Glomerular endothelial cell (primary cell): ENCODE measurements around the gene EIF4H. TPM values are rescaled to one million over a fixed set of nuclear protein-coding genes. Genes with fewer than 3 reads are reported as not detected.
"Not testable (repeated sequence)": the region's sequence is repeated elsewhere in the genome, so short reads cannot be mapped to it uniquely, and the experiment has no call there.

Experiments used
- DNase-seq: peaks from one replicate; pipeline ENCODE4 v3.0.0-alpha.2; 2011; ENCODE audit warnings: low read depth, low spot score; ENCODE audit errors: extremely low read depth
- total RNA-seq: library from RNA; depleted of rRNA; stranded (reverse); fragments of >200 nt; gene quantifications from 2 replicates; pipeline ENCODE4 v1.2.3, GENCODE V29; 2015

Gene EIF4H
- total RNA-seq, 1 donor from 2014 or later: 264 TPM

- no peak for DNase-seq
Measured at GRCh38 chr7:74197449-74198124, 23.4 kb downstream of the EIF4H start.

DNA sequence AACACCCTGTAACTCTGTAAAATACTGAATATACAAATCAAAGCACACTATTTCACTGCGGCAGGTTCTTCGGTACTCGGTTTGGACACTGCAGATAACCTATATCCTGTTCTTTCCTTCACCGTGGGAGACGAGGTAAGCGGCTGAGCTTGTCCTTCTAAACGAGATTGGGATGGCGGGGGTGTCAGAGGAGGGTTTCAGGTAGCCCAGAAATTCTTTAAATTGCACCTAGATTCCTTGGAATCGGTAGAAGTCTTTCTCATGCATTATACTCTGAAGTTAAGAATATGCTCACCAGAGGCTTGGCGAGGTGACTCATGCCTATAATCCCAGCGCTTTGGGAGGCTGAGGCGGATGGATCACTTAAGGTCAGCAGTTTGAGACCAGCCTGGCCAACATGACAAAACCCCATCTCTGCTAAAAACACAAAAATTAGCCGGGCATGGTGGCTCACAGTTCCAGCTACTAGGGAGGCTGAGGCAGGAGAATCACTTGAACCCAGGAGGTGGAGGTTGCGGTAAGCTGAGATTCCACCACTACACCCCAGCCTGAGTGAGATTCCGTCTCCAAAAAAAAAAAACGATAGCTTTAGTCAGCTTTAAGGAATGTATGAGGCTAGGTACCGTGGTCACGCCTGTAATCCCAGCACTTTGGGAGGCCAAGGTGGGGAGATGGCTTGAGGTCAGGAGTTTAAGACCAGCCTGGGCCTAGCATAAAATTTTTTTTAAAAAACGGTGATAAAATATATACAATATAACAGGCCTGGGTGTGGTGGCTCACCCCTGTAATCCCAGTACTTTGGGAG lies 25.6 kb downstream of the EIF4H start:
- DNase-seq: no peak

GRCh38 chr7:74202841-74203556 lies 28.8 kb downstream of the EIF4H start:
- no peak for DNase-seq

- no peak for DNase-seq
Measured at GRCh38 chr7:74203956-74204618, 29.9 kb downstream of the EIF4H start.

GRCh38 chr7:74206052-74206451 lies 31.9 kb downstream of the EIF4H start:
- not testable (repeated sequence) for DNase-seq

GRCh38 chr7:74206589-74207120 lies 32.5 kb downstream of the EIF4H start:
- peak; percentile 31 for DNase-seq

- no peak for DNase-seq
Measured at GRCh38 chr7:74207586-74207985, 33.4 kb downstream of the EIF4H start.

DNA sequence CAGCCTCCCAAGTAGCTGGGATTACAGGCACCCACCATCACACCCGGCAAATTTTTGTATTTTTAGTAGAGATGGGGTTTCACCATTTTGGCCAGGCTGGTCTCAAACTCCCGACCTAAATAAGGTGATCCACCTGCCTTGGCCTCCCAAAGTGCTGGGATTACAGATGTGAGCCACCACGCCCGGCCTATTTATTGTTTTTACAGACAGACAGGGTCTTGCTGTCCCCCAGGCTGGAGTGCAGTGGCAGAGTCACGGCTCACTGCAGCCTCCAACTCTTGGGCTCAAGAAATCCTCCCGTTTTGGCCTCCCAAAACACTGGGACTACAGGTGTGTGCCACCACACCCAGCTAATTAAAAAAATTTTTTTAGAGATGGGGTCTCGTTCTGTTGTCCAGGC lies 34.1 kb downstream of the EIF4H start:
- not testable (repeated sequence) for DNase-seq

DNA sequence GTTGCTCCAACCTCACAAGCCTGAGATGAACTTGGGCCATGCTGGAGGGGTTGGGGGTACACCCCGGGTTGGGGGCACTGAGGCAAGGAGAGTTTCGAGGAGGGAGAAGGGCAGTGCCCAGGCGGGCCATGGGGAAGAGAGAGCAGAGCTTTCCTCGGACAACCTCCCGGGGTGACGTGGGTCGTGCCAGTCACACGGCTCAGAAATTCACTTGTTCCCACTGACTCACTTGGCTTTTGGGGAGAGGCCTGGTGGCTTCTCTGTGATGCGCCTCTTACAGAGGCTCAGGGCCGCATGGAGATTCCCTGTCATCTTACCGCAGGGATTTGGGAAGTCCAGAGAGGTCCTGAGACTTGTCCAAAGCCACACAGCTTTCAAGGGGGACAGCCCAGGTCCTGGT lies 38.5 kb downstream of the EIF4H start:
- DNase-seq: no peak

- no peak for DNase-seq
Measured at GRCh38 chr7:74214816-74215630, 40.9 kb downstream of the EIF4H start.

DNA sequence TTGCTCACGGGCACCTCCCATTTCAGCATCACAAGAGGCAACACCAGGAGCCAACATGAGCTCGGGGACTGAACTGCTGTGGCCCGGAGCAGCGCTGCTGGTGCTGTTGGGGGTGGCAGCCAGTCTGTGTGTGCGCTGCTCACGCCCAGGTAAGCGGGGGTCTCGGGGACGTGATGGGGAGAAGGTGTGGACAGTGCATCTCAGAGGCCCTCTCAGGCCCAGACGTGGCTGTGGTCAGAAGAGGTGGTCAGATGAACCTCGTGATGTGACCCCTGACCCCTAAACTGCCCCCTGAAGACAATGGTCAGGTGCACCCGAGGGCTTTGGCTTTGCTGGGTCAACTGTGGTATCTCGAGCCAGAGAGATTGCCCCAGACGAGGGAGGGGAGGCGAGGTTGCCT lies 41.8 kb downstream of the EIF4H start:
- no peak for DNase-seq

DNA sequence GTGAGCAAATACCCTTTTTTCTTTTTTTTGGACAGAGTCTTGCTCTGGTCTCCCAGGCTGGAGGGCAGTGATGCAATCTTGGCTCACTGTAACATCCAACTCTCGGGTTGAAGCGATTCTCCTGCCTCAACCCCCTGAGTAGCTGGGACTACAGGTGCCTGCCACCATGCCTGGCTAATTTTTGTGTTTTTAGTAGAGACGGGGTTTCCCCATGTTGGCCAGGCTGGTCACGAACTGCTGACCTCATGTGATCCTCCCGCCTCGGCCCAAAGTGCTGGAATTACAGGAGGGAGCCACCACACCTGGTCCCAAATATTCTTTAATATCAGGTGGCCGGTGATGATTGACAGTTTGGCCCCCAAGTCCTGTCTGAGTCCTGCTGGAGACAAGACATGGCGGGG lies 42.2 kb downstream of the EIF4H start:
- no peak for DNase-seq

GRCh38 chr7:74217455-74218342 lies 43.5 kb downstream of the EIF4H start:
- no peak for DNase-seq

- DNase-seq: no peak
Measured at GRCh38 chr7:74218343-74218698, 44.2 kb downstream of the EIF4H start.

GRCh38 chr7:74219416-74219815 lies 45.3 kb downstream of the EIF4H start:
- DNase-seq: no peak

- DNase-seq: no peak
Measured at GRCh38 chr7:74220229-74220628, 46.1 kb downstream of the EIF4H start.

DNA sequence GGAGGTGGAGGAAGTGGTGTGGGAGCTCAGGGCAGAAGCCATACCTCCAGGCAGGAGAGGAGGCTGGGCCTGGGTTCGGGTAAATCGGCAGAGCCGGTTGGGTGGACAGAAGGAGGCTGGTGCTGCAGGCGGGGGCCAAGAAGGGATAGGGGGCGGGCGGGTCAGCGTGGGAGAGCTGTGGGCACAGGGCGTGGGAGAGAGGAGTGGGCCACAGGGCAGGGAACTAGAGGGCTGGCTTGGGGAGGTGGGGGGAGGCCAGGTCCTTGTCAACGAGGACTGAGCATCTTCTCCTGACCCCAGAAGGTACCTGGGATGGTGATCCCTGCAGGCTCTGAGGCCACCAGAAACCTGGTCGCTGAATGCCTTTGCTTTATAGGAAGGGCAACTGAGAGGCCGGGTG lies 47.6 kb downstream of the EIF4H start:
- no peak for DNase-seq

GRCh38 chr7:74222851-74223710 lies 48.9 kb downstream of the EIF4H start:
- DNase-seq: no peak
